NCI-H1105 (cell line): Measurements from ENCODE around the gene BCR.

ENCODE experiments used
- DNase-seq: peaks from one replicate; lab custom pipeline; 2025; lab: John Stamatoyannopoulos, UW

The BCR gene

DNA sequence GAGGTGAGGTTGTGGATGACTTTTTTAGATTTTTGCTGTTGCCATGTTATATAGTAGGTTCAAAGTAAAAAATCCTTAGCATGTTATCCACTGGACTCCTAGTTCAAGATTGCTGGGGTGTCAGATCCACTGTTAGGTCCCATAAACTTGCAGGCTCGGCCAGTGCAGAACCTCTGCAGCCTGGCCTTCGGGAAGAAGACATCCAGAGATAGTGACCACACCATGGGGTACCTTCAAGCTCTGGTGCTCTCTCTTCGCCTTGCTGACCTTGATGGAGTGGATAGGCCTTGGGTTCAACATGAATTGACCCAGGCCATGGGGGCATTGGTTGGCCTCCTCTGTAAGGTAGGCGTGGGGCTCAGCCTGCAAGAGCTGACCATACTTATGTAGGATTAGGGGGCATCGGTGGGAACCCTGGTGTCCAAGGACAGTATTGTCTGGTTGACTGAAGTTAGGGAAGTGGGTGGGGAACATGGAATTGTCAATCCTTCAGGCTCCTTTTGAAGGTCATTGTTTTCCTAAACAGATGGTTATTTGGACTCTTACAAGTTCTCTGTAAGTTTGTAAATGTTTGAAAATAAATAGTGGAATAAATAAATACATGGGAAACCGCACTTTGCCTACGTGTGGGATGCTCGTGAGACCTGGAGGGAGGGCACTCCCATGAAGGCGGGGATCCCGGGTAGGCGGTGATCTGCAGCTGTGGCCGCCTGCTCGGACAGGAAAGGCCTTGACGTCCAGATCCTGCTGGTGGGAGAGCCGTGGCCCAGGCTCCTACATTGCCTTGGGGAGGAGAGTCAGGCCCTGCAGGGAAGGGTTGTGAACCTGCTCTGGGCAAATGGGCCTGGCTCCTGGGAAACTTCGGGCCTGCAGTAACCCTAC is 37.1 kb downstream of the BCR start:
- DNase-seq, result no peak

- no peak for DNase-seq
Observed at GRCh38 chr22:23218053-23218866, 38.0 kb downstream of the BCR start.

DNA sequence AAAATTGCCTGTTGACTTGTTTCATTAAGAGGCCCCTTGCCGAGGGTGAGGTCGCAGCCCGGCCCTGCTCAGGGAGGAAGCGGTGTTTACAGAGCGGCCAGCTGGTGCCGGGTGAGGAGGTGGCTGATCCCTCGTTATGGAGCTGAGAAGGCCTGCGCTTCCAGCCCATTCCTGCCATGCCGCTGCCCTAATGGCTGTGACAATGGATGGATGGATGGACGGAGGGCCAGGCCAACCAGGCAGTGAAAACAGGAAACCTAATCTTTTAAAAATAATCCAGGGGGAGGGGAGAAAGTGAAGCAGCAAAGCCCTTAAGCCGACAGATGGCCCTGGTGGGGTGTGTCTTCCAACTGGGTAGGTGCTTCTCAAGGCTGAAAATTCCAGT is 38.5 kb downstream of the BCR start:
- peak; percentile 18 for DNase-seq

- DNase-seq, result no peak
Observed at GRCh38 chr22:23219317-23219716, 39.0 kb downstream of the BCR start.

DNA sequence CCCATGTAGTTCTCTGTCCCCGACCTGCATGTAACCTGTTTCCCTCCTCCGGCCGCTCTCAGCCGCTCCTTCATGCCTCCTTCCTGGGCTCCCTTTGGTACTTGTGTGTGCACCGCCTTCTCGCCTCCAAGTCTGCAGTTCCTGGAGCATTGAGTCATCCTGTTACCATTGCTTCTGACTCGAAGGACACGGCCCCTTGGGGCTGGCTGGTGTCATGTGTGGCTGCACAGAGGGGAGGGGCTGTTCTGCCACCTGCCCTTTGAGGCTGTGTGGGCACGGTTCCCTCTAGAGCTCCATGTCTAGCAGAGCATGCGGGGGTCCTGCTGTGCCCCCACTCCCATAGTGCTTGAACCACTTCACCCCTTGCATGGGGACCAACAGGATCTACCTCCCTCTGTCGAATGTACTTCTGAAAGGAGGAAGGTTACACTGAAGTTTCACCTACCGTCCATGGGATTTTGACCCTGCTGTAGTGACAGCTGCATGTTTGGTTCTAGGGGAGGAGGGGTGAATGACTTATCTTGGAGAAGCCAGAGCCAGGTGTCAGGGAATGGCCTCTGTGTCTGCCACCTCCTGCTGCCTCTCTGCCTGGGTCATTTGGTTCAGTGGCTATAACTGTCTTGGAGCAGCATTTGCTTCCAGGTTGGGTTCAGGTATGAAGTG is 39.6 kb downstream of the BCR start:
- DNase-seq, result no peak

DNA sequence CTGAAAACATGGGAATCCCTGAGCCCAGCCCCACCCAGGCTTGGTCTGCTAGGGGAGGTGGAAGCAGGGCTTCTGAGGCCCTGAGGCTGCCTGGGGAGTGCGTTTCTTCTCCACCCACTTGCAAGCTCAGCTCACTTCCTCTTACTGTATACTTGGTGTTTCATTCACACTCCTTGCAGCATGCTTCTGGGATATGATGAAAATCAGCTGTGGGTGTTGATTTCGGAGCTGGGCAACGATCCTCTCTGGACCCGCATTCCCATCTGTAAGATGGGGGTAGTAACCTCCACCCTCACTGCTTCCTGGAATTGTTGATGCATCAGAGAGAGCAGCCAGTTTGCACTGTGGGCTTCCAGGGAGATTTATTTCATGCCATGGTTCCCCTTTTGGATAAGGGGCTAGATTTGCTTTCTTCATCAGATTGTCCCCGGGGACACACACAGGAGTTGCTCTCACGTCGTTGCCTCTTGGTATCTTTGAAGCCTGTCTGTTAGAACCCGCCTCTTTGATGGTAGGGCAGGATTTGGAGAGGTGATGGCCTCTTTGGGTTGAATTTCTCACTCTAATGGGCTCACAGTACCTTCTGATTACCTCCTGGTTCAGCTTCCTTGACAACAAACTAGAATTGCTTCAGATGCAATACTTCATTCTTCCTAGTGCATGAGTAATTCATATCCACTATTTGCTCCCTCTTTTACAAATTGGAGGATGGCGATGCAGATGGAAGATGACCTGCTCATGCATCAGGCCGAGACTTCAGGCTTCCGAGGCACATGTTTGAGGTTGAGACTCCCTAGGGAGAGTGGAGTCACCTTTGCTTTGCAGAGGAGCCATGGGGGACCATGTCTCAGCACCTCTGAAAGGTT is 40.4 kb downstream of the BCR start:
- DNase-seq, result no peak

DNA sequence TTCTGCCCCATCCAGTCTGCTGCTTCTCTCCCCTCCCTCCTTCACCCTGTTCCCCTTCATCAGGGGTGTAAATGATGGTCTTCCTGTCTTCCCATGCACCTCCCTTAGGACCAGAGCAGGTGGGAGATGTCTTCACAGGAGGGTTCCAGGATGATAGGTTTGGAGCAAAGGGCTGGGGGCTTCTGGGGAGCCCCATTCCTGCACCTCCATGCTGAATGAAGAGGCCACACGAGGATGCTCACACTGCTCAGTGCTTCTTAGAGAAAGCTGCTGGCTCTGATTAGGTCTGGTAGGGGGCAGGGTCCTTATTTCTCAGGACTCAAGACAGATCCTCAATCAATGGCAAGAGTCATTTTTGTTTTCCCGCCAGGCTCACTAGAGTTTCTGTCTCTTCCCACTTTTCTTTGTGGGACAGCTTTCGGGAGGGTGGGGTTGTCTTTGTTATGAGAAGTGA is 41.1 kb downstream of the BCR start:
- DNase-seq, result no peak

DNA sequence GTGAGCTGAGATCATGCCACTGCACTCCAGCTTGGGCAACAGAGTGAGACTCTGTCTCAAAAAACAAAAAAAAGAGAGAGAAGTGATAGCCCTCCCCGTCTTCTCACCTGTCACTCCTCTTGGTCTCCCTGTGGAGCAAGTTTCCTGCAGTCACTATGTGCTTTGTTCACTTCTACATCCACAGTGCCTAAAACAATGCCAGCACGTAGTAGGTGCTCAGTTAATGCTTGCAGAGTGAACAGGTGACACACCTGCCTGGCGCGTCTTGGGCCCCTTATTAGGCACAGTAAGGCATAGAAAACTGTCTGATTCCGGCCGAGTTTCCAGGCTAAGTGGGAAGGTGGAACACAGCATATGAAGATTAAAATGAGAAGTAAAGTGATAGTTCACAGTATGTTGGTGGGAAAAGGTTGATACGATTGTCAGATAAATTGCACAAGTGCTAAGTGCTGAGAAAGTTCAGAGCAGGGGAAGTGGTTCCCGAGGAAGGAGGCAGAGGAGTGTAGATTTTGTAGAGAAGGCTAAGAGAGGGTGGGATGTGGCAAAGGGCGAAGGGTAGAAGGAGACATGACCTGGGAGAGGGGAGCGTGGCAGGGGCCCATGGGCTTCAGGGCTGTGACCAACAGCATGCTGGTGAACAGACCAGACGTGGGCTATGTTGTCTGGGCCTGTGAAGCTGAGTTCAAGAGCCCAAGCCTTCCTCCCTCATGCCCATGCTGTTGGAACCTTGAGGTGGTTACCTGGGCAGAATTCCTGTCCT is 41.9 kb downstream of the BCR start:
- no peak for DNase-seq

- no peak for DNase-seq
Observed at GRCh38 chr22:23222793-23223568, 42.7 kb downstream of the BCR start.

DNA sequence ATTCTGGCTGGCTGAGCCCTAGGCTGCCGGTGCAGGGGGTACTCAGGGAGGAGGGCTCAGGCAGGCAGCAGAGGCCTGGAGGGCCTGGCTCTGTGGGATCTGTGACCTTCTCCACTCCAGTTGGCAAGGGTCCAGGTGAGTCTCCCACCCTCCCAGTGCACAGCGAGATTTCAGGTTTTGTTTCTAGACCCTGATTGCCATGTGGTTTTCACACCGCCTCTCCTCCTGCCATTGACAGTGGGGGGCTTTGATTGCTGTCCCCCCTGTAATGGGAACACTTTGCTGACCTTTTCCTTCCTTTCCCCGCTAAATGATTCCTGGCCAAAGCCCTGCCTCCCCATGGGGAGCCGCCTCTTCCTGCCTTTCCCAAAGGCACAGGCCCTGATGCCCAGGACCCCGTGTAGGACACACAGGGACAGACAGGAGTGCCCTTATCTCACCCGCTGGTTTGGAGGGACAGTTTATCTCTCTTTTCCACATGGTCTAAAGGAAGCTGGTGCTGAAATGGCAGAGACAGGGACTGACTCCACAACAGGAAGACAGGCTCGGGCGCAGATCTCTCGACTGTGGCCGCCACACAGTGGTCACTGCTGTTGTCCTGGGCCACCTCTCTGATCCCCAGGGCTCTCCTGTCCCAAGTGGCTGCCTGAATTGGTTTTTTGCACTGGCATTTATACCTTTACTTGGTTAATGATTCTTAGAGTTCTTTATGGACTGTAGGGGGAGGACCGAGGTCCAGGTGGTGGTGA is 43.4 kb downstream of the BCR start:
- DNase-seq, result no peak

DNA sequence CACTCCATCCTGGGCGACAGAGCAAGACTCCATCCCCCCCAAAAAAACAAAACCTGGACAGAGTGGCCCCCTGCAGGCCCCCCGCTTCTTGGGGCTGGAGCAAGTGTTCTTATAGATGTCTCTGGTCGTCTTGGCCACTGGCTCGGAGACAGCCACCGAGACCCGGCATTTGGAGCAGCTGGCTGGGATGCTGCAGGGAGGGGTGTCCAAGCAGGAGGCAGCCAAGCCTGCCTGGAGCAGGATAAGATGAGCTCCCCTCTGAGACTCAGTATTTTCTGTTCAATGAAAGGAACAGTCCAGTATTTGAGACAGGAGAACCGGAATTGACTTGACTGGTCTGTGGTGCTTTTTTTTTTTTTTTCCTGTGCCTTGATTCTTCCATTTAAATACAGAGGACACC is 44.5 kb downstream of the BCR start:
- DNase-seq, result no peak

- DNase-seq, result no peak
Observed at GRCh38 chr22:23225337-23225723, 45.0 kb downstream of the BCR start.

DNA sequence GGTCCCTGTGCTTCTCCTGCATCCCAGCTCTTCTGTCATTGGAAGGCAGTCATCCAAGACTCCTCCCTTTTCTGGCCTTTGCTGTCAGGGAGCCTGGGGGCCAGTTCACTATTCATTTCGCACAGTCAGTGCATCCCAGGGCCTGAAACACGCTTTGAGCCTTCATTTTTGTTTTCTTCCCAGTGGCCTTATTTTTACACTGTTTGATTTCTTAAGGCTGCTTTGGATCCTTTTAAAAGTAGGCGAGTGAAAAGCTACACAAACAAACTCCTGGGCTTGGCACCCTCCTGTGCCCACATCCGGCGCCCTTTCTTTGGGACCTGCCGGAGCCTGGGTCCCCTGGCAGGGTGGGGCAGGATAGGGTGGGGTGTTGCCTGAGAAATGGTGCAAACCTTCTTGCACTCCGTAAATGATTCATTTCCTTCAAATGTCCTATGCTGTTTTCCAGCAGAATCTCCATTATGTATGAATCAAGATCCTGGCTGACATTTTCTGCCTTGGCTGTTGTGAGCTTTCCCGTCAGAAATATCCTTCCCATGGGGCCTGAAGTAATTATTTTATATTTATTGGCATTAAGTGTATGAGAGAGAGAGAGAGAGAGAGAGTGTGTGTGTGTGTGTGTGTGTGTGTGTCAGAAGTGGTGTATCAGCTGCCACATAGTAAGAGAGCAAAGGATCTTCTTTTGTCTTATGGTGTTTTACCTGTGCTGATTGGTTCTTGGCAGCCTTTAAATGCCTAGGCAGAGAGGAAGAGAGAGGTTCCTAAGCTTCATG is 45.6 kb downstream of the BCR start:
- DNase-seq, result no peak

- no peak for DNase-seq
Observed at GRCh38 chr22:23226497-23226850, 46.2 kb downstream of the BCR start.

DNA sequence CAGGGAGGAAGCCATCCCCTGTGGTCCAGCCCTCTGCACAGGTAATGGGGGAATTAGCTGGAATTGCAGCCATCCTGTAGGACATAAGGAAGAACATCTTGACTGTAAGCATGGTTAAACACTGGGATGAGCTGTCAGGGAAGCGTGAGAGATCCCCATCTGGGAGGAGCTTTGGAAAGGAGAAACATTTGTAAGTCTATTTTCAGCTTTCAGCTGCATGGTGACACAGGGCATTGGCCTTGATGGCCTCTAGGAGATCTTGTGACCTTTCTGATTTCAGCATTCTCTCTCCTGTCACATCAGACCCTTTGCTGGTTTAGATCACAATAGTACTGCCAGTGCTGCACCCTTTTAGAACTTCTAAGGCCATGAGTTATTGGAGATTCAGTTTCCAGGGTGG is 47.1 kb downstream of the BCR start:
- no peak for DNase-seq

- no peak for DNase-seq
Observed at GRCh38 chr22:23228503-23228902, 48.2 kb downstream of the BCR start.

GRCh38 chr22:23229646-23230045 is 49.3 kb downstream of the BCR start:
- DNase-seq, result no peak

DNA sequence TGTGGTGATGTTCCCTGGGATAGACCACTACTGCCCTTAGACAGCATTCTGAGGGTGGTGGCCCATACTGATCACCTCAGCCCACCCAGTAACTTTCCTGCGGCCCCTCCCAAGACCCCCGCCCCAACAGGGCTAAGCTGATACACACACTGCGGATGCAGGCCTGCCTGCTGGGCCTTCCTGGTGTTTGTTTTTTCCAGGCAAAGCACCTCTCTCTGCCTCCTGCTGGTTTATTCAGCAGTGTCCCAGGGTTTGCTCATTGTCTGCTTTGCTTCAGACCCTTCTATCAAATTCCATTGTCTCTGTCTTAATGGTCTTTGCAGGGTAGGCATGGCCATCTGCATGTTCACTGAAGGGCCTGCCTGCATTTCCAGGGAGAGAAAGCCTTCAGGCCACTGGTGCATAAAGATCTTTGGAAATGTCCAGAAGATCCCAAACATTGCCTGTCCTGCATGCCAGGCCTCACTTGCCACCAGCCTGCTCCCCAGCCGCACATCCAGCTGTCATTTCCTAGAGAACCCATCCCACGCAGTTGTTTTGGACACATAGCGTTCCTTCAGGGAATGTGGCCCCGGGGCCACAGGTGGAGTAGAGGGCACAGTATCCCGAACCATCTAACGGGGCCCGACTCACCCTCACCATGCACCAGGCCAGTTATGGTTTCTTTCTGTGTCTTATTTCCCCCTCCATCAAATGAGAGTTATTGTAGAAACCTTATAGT is 50.2 kb downstream of the BCR start:
- no peak for DNase-seq
